ENCODE data around the gene DYNLRB1.

DNA sequence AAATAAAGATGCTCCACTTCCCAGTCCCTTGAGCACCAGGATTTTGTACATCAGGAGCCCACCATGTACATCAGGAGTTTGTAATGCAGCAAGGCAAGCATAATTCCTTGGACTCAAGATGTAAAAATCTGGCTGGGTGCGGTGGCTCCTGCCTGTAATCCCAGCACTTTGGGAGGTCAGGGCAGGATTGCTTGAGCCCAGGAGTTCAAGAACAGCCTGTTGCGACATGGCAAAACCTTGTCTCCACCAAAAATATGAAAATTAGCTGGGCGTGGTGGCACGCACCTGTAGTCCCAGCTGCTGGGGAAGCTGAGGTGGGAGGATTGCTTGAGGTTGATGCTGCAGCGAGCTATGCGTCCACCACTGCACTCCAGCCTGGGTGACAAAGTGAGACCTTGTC, 26.2 kb downstream of the DYNLRB1 start:
- TF ChIP-seq CTCF (IDR thresholded peaks at IDR 0.05; ENCODE audit: poor library complexity): no peak
- TF ChIP-seq EZH2phosphoT487 (IDR thresholded peaks at IDR 0.05; ENCODE audit: low read depth, severe bottlenecking, unreplicated experiment): no peak

All from hepatocyte (in vitro differentiated cells).